H9 (cell line): ENCODE measurements around the gene SPOP. TPM values are rescaled to one million over a fixed set of nuclear protein-coding genes. Genes with fewer than 3 reads are reported as not detected.

Source experiments
- DNase-seq: peaks from one replicate; pipeline ENCODE4 v3.0.0-alpha.2; 2017
- H2AFZ ChIP-seq: one replicate; pipeline ENCODE4 v1.6.1; 2013; ENCODE audit warnings: mild to moderate bottlenecking, low read length, control low read depth, moderate library complexity
- H2AK5ac ChIP-seq: 2 replicates; pipeline ENCODE4 v1.6.1; 2013; ENCODE audit warnings: low read length, control low read depth, mixed read lengths; ENCODE audit not compliant: insufficient read length
- H2BK120ac ChIP-seq: one replicate; pipeline ENCODE4 v1.6.1; 2013; ENCODE audit warnings: low read depth, mild to moderate bottlenecking, low read length, control low read depth, inconsistent platforms; ENCODE audit not compliant: poor library complexity, severe bottlenecking
- H2BK12ac ChIP-seq: 2 replicates; pipeline ENCODE4 v1.6.1; 2013; ENCODE audit warnings: low read length, control low read depth, mixed read lengths, low read depth; ENCODE audit not compliant: insufficient read length
- H2BK15ac ChIP-seq: 2 replicates; pipeline ENCODE4 v1.6.1; 2013; ENCODE audit warnings: low read depth, low read length, control low read depth
- H2BK20ac ChIP-seq: one replicate; pipeline ENCODE4 v1.6.1; 2013; ENCODE audit warnings: low read depth, mild to moderate bottlenecking, low read length, control low read depth, inconsistent platforms; ENCODE audit not compliant: poor library complexity, severe bottlenecking
- H2BK5ac ChIP-seq: 2 replicates; pipeline ENCODE4 v1.6.1; 2013; ENCODE audit warnings: low read length, control low read depth, mixed read lengths; ENCODE audit not compliant: insufficient read length
- H3K14ac ChIP-seq: 2 replicates; pipeline ENCODE4 v1.6.1; 2013; ENCODE audit warnings: low read length, control low read depth; ENCODE audit not compliant: insufficient read depth
- H3K18ac ChIP-seq: 2 replicates; pipeline ENCODE4 v1.6.1; 2013; ENCODE audit warnings: low read depth, mild to moderate bottlenecking, mixed read lengths, low read length, control low read depth; ENCODE audit not compliant: insufficient read length
- H3K23ac ChIP-seq: 2 replicates; pipeline ENCODE4 v1.6.1; 2013; ENCODE audit warnings: low read length, control low read depth, mixed read lengths, low read depth; ENCODE audit not compliant: insufficient read length
- H3K23me2 ChIP-seq: 2 replicates; pipeline ENCODE4 v1.6.1; 2013; ENCODE audit warnings: low read depth, mild to moderate bottlenecking, mixed read lengths, low read length, control low read depth; ENCODE audit not compliant: insufficient read length, poor library complexity, severe bottlenecking
- H3K27ac ChIP-seq: 2 replicates; pipeline ENCODE4 v1.5.1; 2013; ENCODE audit warnings: low read length, control low read depth, mixed read lengths, low read depth; ENCODE audit not compliant: insufficient read length
- H3K27me3 ChIP-seq: 2 replicates; pipeline ENCODE4 v1.6.1; 2013; ENCODE audit warnings: low read length, control low read depth, inconsistent platforms; ENCODE audit not compliant: insufficient read depth
- H3K4ac ChIP-seq: 2 replicates; pipeline ENCODE4 v1.6.1; 2013; ENCODE audit warnings: low read depth, mild to moderate bottlenecking, control low read depth, inconsistent platforms, low read length, moderate library complexity
- H3K4me1 ChIP-seq: 2 replicates; pipeline ENCODE4 v1.6.1; 2013; ENCODE audit warnings: low read length, control low read depth, inconsistent platforms; ENCODE audit not compliant: insufficient read depth
- H3K4me2 ChIP-seq: 2 replicates; pipeline ENCODE4 v1.6.1; 2013; ENCODE audit warnings: low read length, control low read depth, mixed read lengths; ENCODE audit not compliant: insufficient read length, insufficient read depth
- H3K56ac ChIP-seq: 2 replicates; pipeline ENCODE4 v1.6.1; 2013; ENCODE audit warnings: low read depth, mild to moderate bottlenecking, mixed read lengths, low read length, control low read depth; ENCODE audit not compliant: insufficient read length
- H3K79me1 ChIP-seq: 2 replicates; pipeline ENCODE4 v1.6.1; 2013; ENCODE audit warnings: low read depth, mild to moderate bottlenecking, moderate library complexity, low read length, control low read depth, inconsistent platforms; ENCODE audit not compliant: insufficient read depth, poor library complexity, severe bottlenecking
- H3K79me2 ChIP-seq: 2 replicates; pipeline ENCODE4 v1.6.1; 2013; ENCODE audit warnings: low read length, control low read depth, inconsistent platforms; ENCODE audit not compliant: insufficient read depth
- H3K9ac ChIP-seq: 2 replicates; pipeline ENCODE4 v1.6.1; 2013; ENCODE audit warnings: low read length, control low read depth, mixed read lengths; ENCODE audit not compliant: insufficient read length; ENCODE audit errors: extremely low read depth
- H3K9me3 ChIP-seq: one replicate; pipeline ENCODE4 v1.6.1; 2013; ENCODE audit warnings: low read depth, low read length, inconsistent platforms; ENCODE audit not compliant: control insufficient read depth
- H3T11ph ChIP-seq: one replicate; pipeline ENCODE4 v1.6.1; 2013; ENCODE audit warnings: mild to moderate bottlenecking, low read length, control low read depth, inconsistent platforms
- H4K20me1 ChIP-seq: one replicate; pipeline ENCODE4 v1.6.1; 2013; ENCODE audit not compliant: control insufficient read depth, insufficient read length, insufficient read depth
- H4K5ac ChIP-seq: 2 replicates; pipeline ENCODE4 v1.6.1; 2013; ENCODE audit warnings: low read depth, mild to moderate bottlenecking, mixed read lengths, low read length, control low read depth; ENCODE audit not compliant: insufficient read length
- H4K8ac ChIP-seq: replicated peaks from 2 replicates; pipeline ENCODE4 v1.6.1; 2013; ENCODE audit warnings: low read length, control low read depth, mixed read lengths, low read depth; ENCODE audit not compliant: insufficient read length
- H4K91ac ChIP-seq: 2 replicates; pipeline ENCODE4 v1.6.1; 2013; ENCODE audit warnings: low read depth, mild to moderate bottlenecking, moderate library complexity, mixed read lengths, low read length, control low read depth; ENCODE audit not compliant: insufficient read length
- H3K27ac Mint-ChIP-seq, 3 experiments: 2 replicates in 2 of 3; 3 replicates in 1 of 3; pipeline ENCODE4 v1.8.0; 2020 to 2021; ENCODE audit warnings: mixed read lengths in 3 of 3, mild to moderate bottlenecking in 1 of 3, moderate library complexity in 1 of 3
- H3K27me3 Mint-ChIP-seq: 2 replicates; pipeline ENCODE4 v1.8.0; 2021; ENCODE audit warnings: low read depth, mild to moderate bottlenecking, moderate library complexity, mixed read lengths
- H3K36me3 Mint-ChIP-seq, 3 experiments: 2 replicates in 2 of 3; 3 replicates in 1 of 3; pipeline ENCODE4 v1.8.0; 2020 to 2021; ENCODE audit warnings: low read depth in 3 of 3, mixed read lengths in 3 of 3; ENCODE audit not compliant: insufficient read depth in 1 of 3
- H3K4me1 Mint-ChIP-seq, 2 experiments: 2 replicates each; pipeline ENCODE4 v1.8.0; 2020; ENCODE audit warnings: mixed read lengths in 2 of 2
- H3K4me3 Mint-ChIP-seq, 2 experiments: 2 replicates in 1 of 2; 3 replicates in 1 of 2; pipeline ENCODE4 v1.8.0; 2020 to 2021; ENCODE audit warnings: mild to moderate bottlenecking in 2 of 2, mixed read lengths in 2 of 2, moderate library complexity in 1 of 2
- H3K9me3 Mint-ChIP-seq, 2 experiments: 2 replicates in 1 of 2; 3 replicates in 1 of 2; pipeline ENCODE4 v1.8.0; 2020; ENCODE audit warnings: mild to moderate bottlenecking in 2 of 2, mixed read lengths in 2 of 2, moderate library complexity in 1 of 2
- CTCF ChIP-seq: fragments of 200-600 bp; sonication (generic); conservative IDR thresholded peaks from 3 replicates; pipeline ENCODE4 v1.8.0; 2021; ENCODE audit warnings: antibody characterized with exemption, mild to moderate bottlenecking
- WGBS: extraction: QIAGEN DNeasy Blood & Tissue Kit; methylation state at CpG from one replicate; pipeline ENCODE4 v1.1.7; 2013; ENCODE audit warnings: missing lambda C conversion rate, low lambda C conversion rate, mixed read lengths; ENCODE audit not compliant: insufficient read length; ENCODE audit errors: extremely low coverage; 5-methylcytosine and 5-hydroxymethylcytosine counted together
- total RNA-seq: library from RNA; stranded (reverse); gene quantifications from 2 replicates; pipeline ENCODE4 v1.2.1, GENCODE V29; 2021

The SPOP gene
- total RNA-seq, 1 experiment from 2014 or later, result 33.7 TPM

DNA sequence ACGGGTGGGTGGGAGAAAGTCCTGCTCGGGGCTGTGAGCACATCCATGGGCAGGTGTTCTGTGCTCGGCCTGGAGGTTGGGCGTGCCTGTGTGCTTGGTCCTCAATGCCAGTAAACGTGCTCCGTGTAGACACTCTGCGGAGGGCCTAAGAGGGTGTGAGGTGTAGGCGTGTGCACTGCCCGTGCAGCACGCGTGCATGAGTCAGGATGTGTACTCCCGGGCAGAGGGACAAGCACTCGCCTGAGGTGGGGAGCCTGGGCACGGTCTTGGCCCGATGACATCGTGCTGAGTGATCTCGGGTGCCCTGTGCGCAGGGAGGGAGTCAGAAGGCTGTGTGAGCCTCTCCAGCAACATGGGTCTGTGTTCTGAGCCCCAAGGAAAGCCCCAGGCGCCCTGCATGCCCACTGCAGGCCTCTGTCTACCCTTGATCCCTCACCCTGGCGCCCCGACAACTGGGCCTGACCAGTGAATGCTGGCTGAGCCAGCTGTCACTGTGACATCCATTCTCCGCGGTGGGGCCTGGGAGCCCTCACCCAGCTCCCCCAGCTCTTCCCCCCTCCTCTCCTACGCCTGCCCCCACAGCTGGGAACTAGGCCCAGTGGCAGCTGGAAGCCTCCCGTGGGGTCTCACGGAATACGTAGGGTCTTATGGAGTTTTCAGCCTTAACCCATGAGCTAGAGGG lies 125.7 kb downstream of the SPOP start:
- Histone ChIP-seq H4K5ac (no peak overlapping the region), H3K79me2 (no peaks in the 10 kb centered on the region), H2BK120ac (no peak overlapping the region), H3K4me1 (no peaks in the 10 kb centered on the region), H3K9me3 (no peaks in the 10 kb centered on the region), H4K8ac (no peak overlapping the region), H3K56ac (no peak overlapping the region), H3K18ac (no peak overlapping the region), H3K4ac (no peak overlapping the region), H3K79me1 (no peaks in the 10 kb centered on the region), H2BK12ac (no peak overlapping the region), H4K91ac (no peak overlapping the region), H3T11ph (no peak overlapping the region), H3K4me2 (no peak overlapping the region), H2BK20ac (no peak overlapping the region), H3K9ac (no peak overlapping the region), H2AFZ (no peak overlapping the region), H2BK15ac (no peak overlapping the region), H2AK5ac (no peak overlapping the region), H4K20me1 (no peaks in the 10 kb centered on the region), H2BK5ac (no peak overlapping the region), H3K27ac (no peak overlapping the region), H3K23ac (no peak overlapping the region), H3K14ac (no peak overlapping the region), H3K27me3 (no peaks in the 10 kb centered on the region; the same call in 1 of the 2 replicates), H3K23me2 (no peaks in the 10 kb centered on the region)
- H3K27me3 Mint-ChIP-seq, result peaks cover 13% of the 10 kb centered on the region
- WGBS, result no CpG with 5 or more reads among the region's 27 CpGs
- H3K36me3 Mint-ChIP-seq, result no peaks in the 10 kb centered on the region
- H3K4me1 Mint-ChIP-seq, result peaks cover 17 to 23% of the 10 kb centered on the region in 2 experiments
- H3K4me3 Mint-ChIP-seq, result no peak overlapping the region
- no peak for DNase-seq
- no peaks in the 10 kb centered on the region for H3K9me3 Mint-ChIP-seq
- H3K27ac Mint-ChIP-seq, result no peak overlapping the region; a peak in 1 of 7 replicates
- no peak for TF ChIP-seq CTCF
